Uterus (tissue), 4 donors: ENCODE measurements around the gene PXK. TPM values are rescaled to one million over a fixed set of nuclear protein-coding genes. Genes with fewer than 3 reads are reported as not detected.

Source experiments
- DNase-seq, 2 donors: peaks; one replicate each; pipeline ENCODE4 v3.0.0-alpha.2; 2019 to 2020
- H3K27ac ChIP-seq, 2 donors: fragments of 200-600 bp; sonication (generic); 1 replicate in 1 of 2; 2 replicates in 1 of 2; pipeline ENCODE4 v1.5.1; 2016 to 2018
- H3K27me3 ChIP-seq, 2 donors: fragments of 200-600 bp; sonication (generic); one replicate each; pipeline ENCODE4 v1.5.1; 2018 to 2019; ENCODE audit warnings: control low read depth in 1 of 2
- H3K36me3 ChIP-seq, 2 donors: fragments of 200-600 bp; sonication (generic); one replicate each; pipeline ENCODE4 v1.5.1; 2019; ENCODE audit warnings: control low read depth in 1 of 2
- H3K4me1 ChIP-seq, 2 donors: fragments of 200-600 bp; sonication (generic); one replicate each; pipeline ENCODE4 v1.5.1; 2018 to 2019; ENCODE audit warnings: control low read depth in 1 of 2
- H3K4me3 ChIP-seq, 2 donors: fragments of 200-600 bp; sonication (generic); 1 replicate in 1 of 2; 2 replicates in 1 of 2; pipeline ENCODE4 v1.5.1; 2018 to 2019; ENCODE audit warnings: mild to moderate bottlenecking in 1 of 2
- H3K9me3 ChIP-seq, 2 donors: fragments of 200-600 bp; sonication (generic); one replicate each; pipeline ENCODE4 v1.5.1; 2019; ENCODE audit warnings: control low read depth in 1 of 2
- POLR2A ChIP-seq, 2 donors: fragments of 450-650 bp; IDR thresholded peaks; one replicate each; pipeline ENCODE4 v1.6.1; 2016; ENCODE audit warnings: antibody characterized with exemption in 2 of 2, mild to moderate bottlenecking in 1 of 2, moderate library complexity in 1 of 2
- intact Hi-C: fragments of 100-400 bp; cut with DNase I; formaldehyde crosslinking; loops from one replicate; pipeline ENCODE4 v1.15.1; 2023; ENCODE audit warnings: low total_unique reads
- total RNA-seq, 4 donors: library from RNA; depleted of rRNA in 3 of 4; stranded (reverse); fragments of >200 nt in 3 of 4; gene quantifications; one replicate each; pipeline versions ENCODE4 v1.1.0 to v1.2.4, GENCODE V29; 2014 to 2023
- TF ChIP-seq, protein P1 (sequence below), 4 experiments: fragments of 200-600 bp in 2 of 4; fragments of 450-650 bp in 2 of 4; sonication (generic) in 2 of 4; IDR thresholded peaks; one replicate each; pipeline ENCODE4 v1.5.1; 2016 to 2019; ENCODE audit warnings: antibody characterized with exemption in 4 of 4, mild to moderate bottlenecking in 2 of 4, moderate library complexity in 1 of 4
- donor health status: DM: yes; HTN: yes; CAD: no.

The PXK gene
- total RNA-seq, 4 donors from 2014 or later, result 15.1 to 50.5 (median 41.1) TPM

DNA sequence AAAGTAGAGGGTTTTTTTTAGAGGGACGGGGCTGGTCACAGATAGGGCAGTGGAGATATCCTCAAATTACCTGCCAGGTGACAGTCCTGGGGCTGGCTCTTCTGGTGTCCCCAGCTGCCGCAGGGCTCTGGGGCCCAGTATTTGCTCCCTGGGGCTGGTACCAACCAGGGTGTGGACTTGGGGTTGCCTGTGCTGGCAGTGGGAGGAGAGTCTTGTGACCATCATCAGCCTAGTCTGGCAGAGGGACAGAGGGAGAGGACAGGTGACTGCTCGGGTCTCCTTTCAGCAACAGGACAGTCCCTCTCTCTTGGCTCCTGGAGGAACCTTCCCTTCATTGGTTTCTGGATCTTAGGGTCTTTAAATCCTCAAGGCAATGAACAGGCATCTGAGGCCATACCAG, 34.5 kb upstream of the PXK start:
- intact Hi-C loops, result no loop called here
- no peak for DNase-seq
- TF ChIP-seq POLR2A (IDR thresholded peaks at IDR 0.05), result no peak
- TF ChIP-seq, protein P1, sequence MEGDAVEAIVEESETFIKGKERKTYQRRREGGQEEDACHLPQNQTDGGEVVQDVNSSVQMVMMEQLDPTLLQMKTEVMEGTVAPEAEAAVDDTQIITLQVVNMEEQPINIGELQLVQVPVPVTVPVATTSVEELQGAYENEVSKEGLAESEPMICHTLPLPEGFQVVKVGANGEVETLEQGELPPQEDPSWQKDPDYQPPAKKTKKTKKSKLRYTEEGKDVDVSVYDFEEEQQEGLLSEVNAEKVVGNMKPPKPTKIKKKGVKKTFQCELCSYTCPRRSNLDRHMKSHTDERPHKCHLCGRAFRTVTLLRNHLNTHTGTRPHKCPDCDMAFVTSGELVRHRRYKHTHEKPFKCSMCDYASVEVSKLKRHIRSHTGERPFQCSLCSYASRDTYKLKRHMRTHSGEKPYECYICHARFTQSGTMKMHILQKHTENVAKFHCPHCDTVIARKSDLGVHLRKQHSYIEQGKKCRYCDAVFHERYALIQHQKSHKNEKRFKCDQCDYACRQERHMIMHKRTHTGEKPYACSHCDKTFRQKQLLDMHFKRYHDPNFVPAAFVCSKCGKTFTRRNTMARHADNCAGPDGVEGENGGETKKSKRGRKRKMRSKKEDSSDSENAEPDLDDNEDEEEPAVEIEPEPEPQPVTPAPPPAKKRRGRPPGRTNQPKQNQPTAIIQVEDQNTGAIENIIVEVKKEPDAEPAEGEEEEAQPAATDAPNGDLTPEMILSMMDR (IDR thresholded peaks at IDR 0.05), result no peak
- Histone ChIP-seq H3K9me3 (no peaks in the 10 kb centered on the region), H3K27me3 (no peaks in the 10 kb centered on the region), H3K27ac (no peak overlapping the region), H3K36me3 (no peaks in the 10 kb centered on the region), H3K4me1 (no peaks in the 10 kb centered on the region), H3K4me3 (no peak overlapping the region)

DNA sequence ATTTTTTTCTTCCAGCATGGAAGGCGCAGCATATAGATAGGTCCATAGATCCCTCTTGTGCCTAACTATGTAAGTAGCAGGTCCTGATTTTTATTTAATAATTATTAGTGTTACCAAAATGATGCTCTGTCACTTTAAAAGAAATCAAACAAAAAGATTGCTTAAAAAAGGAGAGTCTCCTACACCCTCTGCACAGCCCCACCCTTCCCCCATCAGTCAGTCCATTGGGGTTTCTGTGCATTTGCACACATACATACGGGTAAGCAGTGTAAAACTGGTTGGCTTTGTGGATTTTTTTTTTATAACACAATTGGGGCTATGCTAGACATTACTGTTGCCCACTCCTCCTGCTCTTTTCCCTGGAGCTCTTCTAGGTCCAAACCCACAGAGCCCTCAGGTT, 33.6 kb upstream of the PXK start:
- H3K4me1 ChIP-seq, result no peaks in the 10 kb centered on the region
- no peak overlapping the region for H3K27ac ChIP-seq
- no peaks in the 10 kb centered on the region for H3K36me3 ChIP-seq
- no peak overlapping the region for H3K4me3 ChIP-seq
- TF ChIP-seq, protein P1 (IDR thresholded peaks at IDR 0.05), result no peak
- no peak for TF ChIP-seq POLR2A (IDR thresholded peaks at IDR 0.05)
- no peaks in the 10 kb centered on the region for H3K27me3 ChIP-seq
- intact Hi-C loops, result no loop called here
- DNase-seq, result no peak
- no peaks in the 10 kb centered on the region for H3K9me3 ChIP-seq

DNA sequence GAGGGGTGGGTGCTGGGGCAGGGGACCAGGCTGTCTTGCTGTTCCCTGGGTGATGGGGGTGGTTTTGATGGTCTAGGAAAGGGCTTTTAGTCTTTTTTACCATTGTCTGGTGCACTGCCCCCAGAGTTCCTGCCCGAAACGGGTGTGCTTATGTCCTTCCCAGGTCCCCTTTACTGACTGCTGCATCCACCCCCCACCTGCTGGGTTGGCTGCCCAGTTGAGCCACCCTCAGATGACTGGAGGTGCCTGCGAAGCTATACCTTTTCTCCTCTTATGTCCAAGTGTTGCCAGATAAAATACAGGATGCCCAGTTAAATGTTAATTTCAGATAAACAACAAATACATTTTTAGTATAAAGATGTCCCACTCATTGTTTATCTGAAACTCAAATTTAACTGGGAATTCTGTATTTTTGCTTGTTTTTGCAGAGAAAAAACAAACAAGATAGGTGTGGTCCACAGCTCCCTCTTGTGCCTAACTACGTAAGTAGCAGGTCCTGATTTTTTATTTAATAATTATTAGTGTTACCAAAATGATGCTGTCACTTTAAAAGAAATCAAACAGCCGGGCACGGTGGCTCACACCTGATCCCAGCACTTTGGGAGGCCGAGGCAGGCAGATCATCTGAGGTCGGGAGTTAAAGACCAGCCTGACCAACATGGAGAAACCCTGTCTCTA, 32.7 kb upstream of the PXK start:
- DNase-seq, result no peak
- H3K9me3 ChIP-seq, result no peaks in the 10 kb centered on the region
- H3K4me3 ChIP-seq, result no peak overlapping the region
- intact Hi-C loops, result loop anchor here (5.0 kb wide), 1 partner anchor 123 kb away; no protein-coding TSS in a partner anchor
- no peak overlapping the region for H3K27ac ChIP-seq
- TF ChIP-seq, protein P1 (IDR thresholded peaks at IDR 0.05), result peak; percentile 48 to 71 (median 61)
- TF ChIP-seq POLR2A (IDR thresholded peaks at IDR 0.05), result no peak
- no peaks in the 10 kb centered on the region for H3K36me3 ChIP-seq
- no peaks in the 10 kb centered on the region for H3K27me3 ChIP-seq
- no peaks in the 10 kb centered on the region for H3K4me1 ChIP-seq

DNA sequence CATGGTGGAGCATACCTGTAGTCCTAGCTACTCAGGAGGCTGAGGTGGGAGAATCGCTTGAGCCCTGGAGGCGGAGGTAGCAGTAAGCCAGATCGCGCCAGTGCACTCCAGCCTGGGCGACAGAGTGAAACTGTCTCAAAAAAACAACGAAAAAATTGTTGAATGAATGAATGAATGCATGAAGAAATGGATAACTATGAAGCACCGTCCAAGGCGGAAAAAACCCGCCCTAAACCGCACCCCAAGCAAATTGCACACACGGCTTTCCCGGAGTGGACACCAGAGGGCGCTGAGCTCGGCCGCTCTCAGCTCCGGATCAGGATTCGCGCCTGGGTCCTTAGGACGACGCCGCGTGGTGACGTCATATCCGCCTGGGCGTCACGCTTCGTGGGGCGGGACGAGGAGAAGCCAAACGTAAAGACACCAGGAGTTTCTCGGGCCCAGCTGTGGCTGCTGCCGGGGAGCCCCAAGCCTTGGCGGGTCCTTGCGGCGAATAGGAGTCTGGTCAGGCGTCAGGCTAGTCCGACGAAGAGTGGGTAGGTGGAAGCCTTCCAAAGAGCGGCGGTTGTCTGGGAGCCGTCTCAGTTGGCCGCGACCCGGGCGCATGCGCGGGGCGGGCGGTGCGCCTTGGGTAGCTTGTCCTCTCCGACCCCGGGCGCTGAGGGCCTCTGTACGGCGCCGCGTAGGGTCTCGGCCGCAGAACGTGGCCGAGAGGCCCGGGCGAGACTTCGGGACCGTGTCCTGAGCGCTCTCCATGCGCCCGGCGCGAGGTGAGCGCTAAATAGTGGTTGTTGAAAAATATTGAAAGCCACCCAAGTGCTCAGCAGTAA, 26.6 kb upstream of the PXK start, which contains the start of the genes HTD2 and RPP14:
HTD2 (plus strand) TSS at position 639 of the 830 bp plus-strand sequence. CDS start 11,094 bp downstream, outside the sequence.
RPP14 (plus strand) TSS at position 364 of the 830 bp plus-strand sequence. CDS start 4,085 bp downstream, outside the sequence.
- H3K9me3 ChIP-seq, result no peaks in the 10 kb centered on the region
- DNase-seq, result peak; percentile 99
- peak within 1 kb of the TSS; percentile 94 to 99 for H3K27ac ChIP-seq
- H3K4me1 ChIP-seq, result peaks cover 8 to 14% of the 10 kb centered on the region in 2 donors
- intact Hi-C loops, result no loop called here
- peak; percentile 68 to 76 for TF ChIP-seq POLR2A (IDR thresholded peaks at IDR 0.05)
- TF ChIP-seq, protein P1 (IDR thresholded peaks at IDR 0.05), result peak; percentile 94 to 98 (median 96)
- H3K27me3 ChIP-seq, result no peaks in the 10 kb centered on the region
- peak within 1 kb of the TSS; percentile 59 to 99 for H3K4me3 ChIP-seq
- H3K36me3 ChIP-seq, result no peaks in the 10 kb centered on the region
